GM23248 (cell line): Measurements from ENCODE around the gene NPB. TPM values are rescaled to one million over a fixed set of nuclear protein-coding genes. Genes with fewer than 3 reads are reported as not detected.

Experiments
- DNase-seq: peaks from one replicate; pipeline ENCODE4 v3.0.0-alpha.2; 2015
- H2AFZ ChIP-seq: fragments of 200-600 bp; sonication (generic); 2 replicates; pipeline ENCODE4 v1.6.1; 2016; ENCODE audit warnings: antibody characterized with exemption
- H3F3A ChIP-seq: fragments of 200-600 bp; sonication (generic); 2 replicates; pipeline ENCODE4 v1.6.1; 2016; ENCODE audit warnings: mild to moderate bottlenecking, antibody characterized with exemption, mixed run types; ENCODE audit not compliant: insufficient read depth
- H3K27ac ChIP-seq: fragments of 200-600 bp; sonication (generic); 2 replicates; pipeline ENCODE4 v1.5.1; 2016; ENCODE audit warnings: mild to moderate bottlenecking
- H3K27me3 ChIP-seq: fragments of 200-600 bp; sonication (generic); replicated peaks from 2 replicates; pipeline ENCODE4 v1.6.1; 2016; ENCODE audit warnings: mild to moderate bottlenecking; ENCODE audit not compliant: insufficient read depth
- H3K36me3 ChIP-seq: fragments of 200-600 bp; sonication (generic); 2 replicates; pipeline ENCODE4 v1.6.1; 2016; ENCODE audit warnings: low read depth, mild to moderate bottlenecking
- H3K4me1 ChIP-seq: fragments of 200-600 bp; sonication (generic); 2 replicates; pipeline ENCODE4 v1.6.1; 2016; ENCODE audit warnings: mild to moderate bottlenecking; ENCODE audit not compliant: insufficient read depth
- H3K4me2 ChIP-seq: fragments of 200-600 bp; sonication (generic); one replicate; pipeline ENCODE4 v1.6.1; 2016; ENCODE audit warnings: mild to moderate bottlenecking; ENCODE audit not compliant: unreplicated experiment
- H3K4me3 ChIP-seq: fragments of 200-600 bp; sonication (generic); 2 replicates; pipeline ENCODE4 v1.5.1; 2016; ENCODE audit warnings: mild to moderate bottlenecking
- H3K79me2 ChIP-seq: fragments of 200-600 bp; sonication (generic); 2 replicates; pipeline ENCODE4 v1.6.1; 2016; ENCODE audit warnings: mild to moderate bottlenecking; ENCODE audit not compliant: insufficient read depth
- H3K9ac ChIP-seq: fragments of 200-600 bp; sonication (generic); 2 replicates; pipeline ENCODE4 v1.6.1; 2016; ENCODE audit warnings: mild to moderate bottlenecking
- H3K9me2 ChIP-seq: fragments of 200-600 bp; sonication (generic); 2 replicates; pipeline ENCODE4 v1.6.1; 2016; ENCODE audit warnings: mixed run types, mild to moderate bottlenecking, moderate library complexity; ENCODE audit not compliant: insufficient read depth
- H3K9me3 ChIP-seq: fragments of 200-600 bp; sonication (generic); one replicate; pipeline ENCODE4 v1.6.1; 2017; ENCODE audit warnings: low read depth
- H4K20me1 ChIP-seq: fragments of 200-600 bp; sonication (generic); 2 replicates; pipeline ENCODE4 v1.6.0; 2016; ENCODE audit not compliant: insufficient read depth
- EZH2 ChIP-seq: fragments of 200-600 bp; sonication (generic); IDR thresholded peaks from 2 replicates; pipeline ENCODE4 v1.6.1; 2018; ENCODE audit warnings: antibody characterized with exemption, mild to moderate bottlenecking; ENCODE audit not compliant: insufficient read depth, poor library complexity, severe bottlenecking
- EZH2phosphoT487 ChIP-seq: fragments of 200-600 bp; sonication (generic); IDR thresholded peaks from 2 replicates; pipeline ENCODE4 v1.6.1; 2018; ENCODE audit warnings: antibody characterized with exemption, moderate library complexity, mild to moderate bottlenecking, low read depth; ENCODE audit not compliant: insufficient read depth
- WGBS, 2 experiments: methylation state at CpG; one replicate each; pipeline ENCODE4 v1.1.6; 2015 to 2017; ENCODE audit warnings: low lambda C conversion rate in 2 of 2, low coverage in 1 of 2; ENCODE audit errors: missing lambda C conversion rate in 2 of 2; 5-methylcytosine and 5-hydroxymethylcytosine counted together
- in situ Hi-C: fragments of 300-500 bp; cut with MboI; formaldehyde crosslinking; loops from 2 replicates; pipeline ENCODE4 v1.15.0; 2020
- polyA plus RNA-seq: library from polyadenylated mRNA; unstranded; fragments of >200 nt; fragmentation: Nextera tagmentation; extraction: Ambion mirVana; gene quantifications from 2 replicates; pipeline ENCODE4 v1.2.1, GENCODE V29; 2016
- total RNA-seq: library from RNA; depleted of rRNA; stranded (reverse); fragments of >200 nt; shearing (Covaris generic); gene quantifications from 2 replicates; pipeline ENCODE4 v1.2.3, GENCODE V29; 2014

Gene NPB
- total and polyA plus RNA-seq, 2 experiments from 2014 or later, result 1.1 to 2.4 TPM

GRCh38 chr17:81899514-81900166 lies 2.4 kb upstream of the NPB start:
- peaks cover 20% of the 10 kb centered on the region for H3K4me1 ChIP-seq
- peak overlapping the region; percentile 96 for H3K27ac ChIP-seq
- 94 to 95% methylated on average over 20 to 22 of the region's 22 CpGs for WGBS, 2 experiments
- no peaks in the 10 kb centered on the region for H3K9me2 ChIP-seq
- no peaks in the 10 kb centered on the region for H3K9me3 ChIP-seq
- H3K27me3 ChIP-seq, result no peaks in the 10 kb centered on the region
- H3K4me3 ChIP-seq, result no peak overlapping the region
- peaks cover 47% of the 10 kb centered on the region for H3F3A ChIP-seq
- TF ChIP-seq EZH2 (no peak), EZH2phosphoT487 (no peak)
- H3K4me2 ChIP-seq, result no peak overlapping the region
- H3K79me2 ChIP-seq, result peaks cover 7% of the 10 kb centered on the region; the same call in 1 of the 2 replicates
- no peak overlapping the region for H2AFZ ChIP-seq
- H3K36me3 ChIP-seq, result peaks cover 4% of the 10 kb centered on the region; the same call in 1 of the 2 replicates
- DNase-seq, result no peak
- no peaks in the 10 kb centered on the region for H4K20me1 ChIP-seq
- peak overlapping the region; percentile 70; the same call in 1 of the 2 replicates for H3K9ac ChIP-seq
- in situ Hi-C loops, result no loop called here

GRCh38 chr17:81900181-81900820 lies 1.7 kb upstream of the NPB start:
- Histone ChIP-seq H3K4me1 (peaks cover 20% of the 10 kb centered on the region), H3K4me2 (no peak overlapping the region), H3K9ac (no peak overlapping the region), H3K9me3 (no peaks in the 10 kb centered on the region), H3K27me3 (no peaks in the 10 kb centered on the region), H3K27ac (no peak overlapping the region), H4K20me1 (no peaks in the 10 kb centered on the region), H2AFZ (no peak overlapping the region), H3K9me2 (no peaks in the 10 kb centered on the region), H3K36me3 (peaks cover 4% of the 10 kb centered on the region; the same call in 1 of the 2 replicates), H3K79me2 (peaks cover 5% of the 10 kb centered on the region; the same call in 1 of the 2 replicates), H3F3A (peaks cover 45% of the 10 kb centered on the region), H3K4me3 (no peak overlapping the region)
- in situ Hi-C loops, result no loop called here
- 79 to 83% methylated on average over 18 of the region's 18 CpGs for WGBS, 2 experiments
- DNase-seq, result no peak
- TF ChIP-seq EZH2phosphoT487 (no peak), EZH2 (no peak)

- Histone ChIP-seq H3F3A (peaks cover 34% of the 10 kb centered on the region), H3K4me3 (peak overlapping the region; percentile 62), H3K9ac (peak overlapping the region; percentile 36; the same call in 1 of the 2 replicates), H3K4me2 (no peak overlapping the region), H3K4me1 (peaks cover 20% of the 10 kb centered on the region), H3K9me3 (no peaks in the 10 kb centered on the region), H3K9me2 (no peaks in the 10 kb centered on the region), H4K20me1 (no peaks in the 10 kb centered on the region), H3K36me3 (no peaks in the 10 kb centered on the region), H3K27me3 (no peaks in the 10 kb centered on the region), H2AFZ (0 out of 2 replicates have a peak overlapping the region, but pooled peaks have one; percentile 54), H3K27ac (no peak overlapping the region), H3K79me2 (0 out of 2 replicates have a peak, but pooled peaks cover under 1% of the 10 kb centered on the region)
- TF ChIP-seq EZH2 (no peak), EZH2phosphoT487 (no peak)
- 46% methylated on average over 19 to 20 of the region's 21 CpGs for WGBS, 2 experiments
- in situ Hi-C loops, result no loop called here
- no peak for DNase-seq
These were observed 643 bp upstream of the NPB start for GRCh38 chr17:81901167-81902022.
